Parathyroid adenoma (tissue), 2 donors: Measurements from ENCODE around the gene TIGD4.
A peak's percentile ranks its signal among the peaks of the same experiment; 100 is the strongest.

ENCODE experiments used
- H2AFZ ChIP-seq: fragments of 300-600 bp; sonication (generic); one replicate; pipeline ENCODE4 v1.7.0; 2017; ENCODE audit warnings: antibody characterized with exemption, mild to moderate bottlenecking
- H3K27ac ChIP-seq: fragments of 300-600 bp; sonication (generic); one replicate; pipeline ENCODE4 v1.7.0; 2017
- H3K27me3 ChIP-seq: fragments of 300-600 bp; sonication (generic); one replicate; pipeline ENCODE4 v1.7.0; 2017; ENCODE audit warnings: low read length; ENCODE audit not compliant: control insufficient read depth, insufficient read depth
- H3K36me3 ChIP-seq: fragments of 300-600 bp; sonication (generic); one replicate; pipeline ENCODE4 v1.7.0; 2017; ENCODE audit warnings: low read length; ENCODE audit not compliant: control insufficient read depth, insufficient read depth
- H3K4me1 ChIP-seq: fragments of 300-600 bp; sonication (generic); one replicate; pipeline ENCODE4 v1.7.0; 2017; ENCODE audit warnings: control low read depth
- H3K4me2 ChIP-seq: fragments of 300-600 bp; sonication (generic); one replicate; pipeline ENCODE4 v1.7.0; 2017; ENCODE audit warnings: low read length
- H3K4me3 ChIP-seq: fragments of 300-600 bp; sonication (generic); one replicate; pipeline ENCODE4 v1.7.0; 2017; ENCODE audit warnings: low read depth, low read length
- H3K79me2 ChIP-seq: fragments of 300-600 bp; sonication (generic); one replicate; pipeline ENCODE4 v1.7.0; 2017; ENCODE audit warnings: control low read depth
- H3K9ac ChIP-seq: fragments of 300-600 bp; sonication (generic); one replicate; pipeline ENCODE4 v1.7.0; 2017; ENCODE audit warnings: mild to moderate bottlenecking
- H3K9me3 ChIP-seq: fragments of 300-600 bp; sonication (generic); one replicate; pipeline ENCODE4 v1.7.0; 2017; ENCODE audit warnings: low read length; ENCODE audit not compliant: control insufficient read depth
- CTCF ChIP-seq: fragments of 300-600 bp; sonication (generic); IDR thresholded peaks from one replicate; pipeline ENCODE4 v1.7.0; 2017; ENCODE audit warnings: antibody characterized with exemption, mild to moderate bottlenecking
- donor health status: primary hyperparathyroidism.

Gene TIGD4

GRCh38 chr4:152785639-152786615 is 6.4 kb upstream of the TIGD4 start:
- Histone ChIP-seq H3K4me2 (no peak overlapping the region), H3K79me2 (peaks cover 7% of the 10 kb centered on the region)

GRCh38 chr4:152784490-152785350 is 5.2 kb upstream of the TIGD4 start:
- H2AFZ ChIP-seq, result no peak overlapping the region
- no peaks in the 10 kb centered on the region for H3K9me3 ChIP-seq
- TF ChIP-seq CTCF, result no peak
- no peaks in the 10 kb centered on the region for H3K27me3 ChIP-seq
- H3K36me3 ChIP-seq, result no peaks in the 10 kb centered on the region
- no peak overlapping the region for H3K9ac ChIP-seq
- no peak overlapping the region for H3K4me2 ChIP-seq
- no peak overlapping the region for H3K27ac ChIP-seq
- no peak overlapping the region for H3K4me3 ChIP-seq
- H3K79me2 ChIP-seq, result peaks cover 7% of the 10 kb centered on the region
- peaks cover 2% of the 10 kb centered on the region for H3K4me1 ChIP-seq

More at GRCh38 chr4:152785639-152786615, 6.4 kb upstream of the TIGD4 start:
- H2AFZ ChIP-seq, result no peak overlapping the region
- no peaks in the 10 kb centered on the region for H3K27me3 ChIP-seq
- TF ChIP-seq CTCF, result no peak
- H3K9me3 ChIP-seq, result no peaks in the 10 kb centered on the region
- H3K4me1 ChIP-seq, result peaks cover 2% of the 10 kb centered on the region
- H3K9ac ChIP-seq, result no peak overlapping the region
- no peak overlapping the region for H3K27ac ChIP-seq
- no peak overlapping the region for H3K4me3 ChIP-seq
- H3K36me3 ChIP-seq, result no peaks in the 10 kb centered on the region

DNA sequence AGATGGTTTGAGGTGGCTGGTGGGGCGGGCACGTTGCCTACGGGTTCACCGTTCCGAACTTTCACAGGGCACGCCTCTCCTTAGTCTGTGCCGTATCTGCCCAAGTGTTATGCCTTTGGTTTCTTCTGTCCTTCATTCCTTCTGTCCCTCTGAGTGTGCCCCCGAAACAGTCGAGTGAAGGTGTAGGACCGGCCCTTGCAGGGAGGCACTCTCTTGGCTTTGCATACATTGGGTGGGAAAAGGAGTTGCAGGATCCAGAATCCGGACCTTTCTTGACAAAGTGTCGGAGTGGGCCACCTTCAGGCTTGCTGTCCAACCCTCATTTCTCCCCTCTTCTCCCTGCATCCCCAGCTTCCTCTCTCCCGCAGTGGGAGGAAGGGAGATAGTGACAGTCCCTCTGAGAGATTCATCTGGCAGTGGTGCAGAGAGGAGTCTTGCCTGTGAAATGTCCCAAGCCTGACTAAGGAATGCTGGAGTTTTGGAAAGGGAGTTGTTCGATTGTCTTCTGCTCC is 793 bp upstream of the TIGD4 start:
- peaks cover 7% of the 10 kb centered on the region for H3K79me2 ChIP-seq
- peaks cover 2% of the 10 kb centered on the region for H3K4me1 ChIP-seq
- H3K27ac ChIP-seq, result peak overlapping the region; percentile 90
- TF ChIP-seq CTCF, result no peak
- H3K27me3 ChIP-seq, result no peaks in the 10 kb centered on the region
- H3K9ac ChIP-seq, result no peak overlapping the region
- H3K4me3 ChIP-seq, result peak overlapping the region; percentile 74
- H3K36me3 ChIP-seq, result no peaks in the 10 kb centered on the region
- peak overlapping the region; percentile 77 for H3K4me2 ChIP-seq
- H3K9me3 ChIP-seq, result no peaks in the 10 kb centered on the region
- H2AFZ ChIP-seq, result peak overlapping the region; percentile 92

DNA sequence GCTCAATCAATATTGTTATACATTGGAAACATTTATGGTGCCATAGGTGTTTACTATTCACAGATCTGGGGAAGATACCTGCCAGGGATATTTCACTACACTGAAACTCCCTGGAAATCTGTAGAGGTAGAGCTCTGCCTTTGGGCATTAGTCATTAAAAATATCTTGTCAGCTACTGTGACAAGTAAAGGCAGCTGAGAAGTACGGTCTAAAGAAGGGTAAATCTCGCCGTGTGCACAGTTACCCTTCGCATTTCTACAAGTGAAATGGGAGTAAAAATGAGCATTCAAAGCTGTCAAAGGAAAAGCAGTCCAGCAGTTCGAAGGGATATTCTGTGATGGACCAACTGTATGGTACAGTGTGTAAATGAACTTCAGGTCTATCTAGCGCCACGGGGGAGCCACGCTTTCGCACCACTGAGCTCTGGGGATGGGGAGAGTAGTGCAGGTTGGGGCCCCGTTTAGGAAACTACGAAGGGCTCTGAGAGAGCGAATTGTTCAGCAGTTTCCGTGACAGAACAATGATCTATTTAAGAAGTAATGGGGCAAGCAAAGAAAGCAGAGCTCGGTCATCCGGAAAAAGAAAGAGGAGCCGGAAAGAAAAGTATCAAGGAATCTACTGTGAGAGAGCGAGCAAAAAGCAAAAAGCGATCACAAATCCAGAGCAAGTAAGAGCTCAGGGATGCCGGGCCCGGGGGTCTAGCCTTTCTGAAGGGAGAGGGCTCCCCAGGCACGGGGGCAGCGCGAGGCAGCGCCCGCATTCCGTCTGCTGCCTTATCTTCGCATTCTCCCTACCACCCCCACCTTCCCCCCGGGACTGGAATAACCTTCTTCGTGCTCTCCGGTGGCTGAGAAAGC is 646 bp downstream of the TIGD4 start:
- peak overlapping the region; percentile 63 for H3K9ac ChIP-seq
- peak overlapping the region; percentile 96 for H2AFZ ChIP-seq
- H3K79me2 ChIP-seq, result peaks cover 4% of the 10 kb centered on the region
- TF ChIP-seq CTCF, result no peak
- no peaks in the 10 kb centered on the region for H3K27me3 ChIP-seq
- H3K9me3 ChIP-seq, result no peaks in the 10 kb centered on the region
- H3K36me3 ChIP-seq, result no peaks in the 10 kb centered on the region
- H3K4me3 ChIP-seq, result peak overlapping the region; percentile 74
- H3K27ac ChIP-seq, result peak overlapping the region; percentile 90
- H3K4me2 ChIP-seq, result peak overlapping the region; percentile 88
- H3K4me1 ChIP-seq, result no peaks in the 10 kb centered on the region
